ENCODE results near the gene PKMYT1. TPM values are rescaled to one million over a fixed set of nuclear protein-coding genes. Genes with fewer than 3 reads are reported as not detected.

PKMYT1 gene
- total RNA-seq, 2 donors from 2014 or later, result 76.4 to 251 TPM

DNA sequence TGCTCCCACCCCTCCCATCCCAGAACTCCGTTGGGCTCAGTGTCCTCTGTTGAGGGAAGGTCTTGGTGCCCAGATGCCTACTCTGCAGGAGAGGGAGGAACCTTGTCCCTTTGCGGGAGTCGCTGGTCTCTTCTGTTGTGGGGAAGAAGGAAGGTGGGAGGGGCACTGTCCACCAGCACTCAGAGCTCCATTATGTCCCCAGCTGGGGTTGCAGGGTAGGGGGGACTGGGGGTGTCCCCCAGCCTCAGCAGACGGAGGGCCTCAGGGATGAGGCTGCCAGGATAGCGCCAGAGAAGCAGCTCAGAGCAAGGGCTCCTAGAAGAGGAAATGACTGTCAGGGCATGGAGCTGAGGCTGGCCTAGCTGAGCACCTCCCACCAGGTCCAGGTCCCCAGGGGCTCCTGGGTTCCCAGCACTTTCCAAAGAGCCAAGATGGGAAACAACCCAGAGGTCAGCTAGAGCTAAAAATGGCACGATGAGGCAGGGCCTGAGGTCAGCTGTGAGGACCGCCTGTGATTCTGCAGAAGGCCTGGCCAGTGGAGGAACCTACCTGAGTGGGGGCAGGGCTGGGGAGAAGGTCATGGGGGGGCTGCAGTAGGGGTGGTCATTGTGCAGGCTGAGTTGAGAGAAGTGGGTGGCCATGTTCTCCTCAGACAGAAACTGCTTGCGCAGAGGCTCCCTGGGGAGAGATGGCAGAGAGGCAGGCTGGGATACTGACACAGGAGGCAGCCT is 42.6 kb upstream of the PKMYT1 start:
- peaks cover 32 to 34% of the 10 kb centered on the region in 2 donors for H3K4me1 Mint-ChIP-seq (ENCODE audit: low read depth in 2 of 2)
- no peaks in the 10 kb centered on the region for H3K36me3 Mint-ChIP-seq
- no peaks in the 10 kb centered on the region for H3K27me3 Mint-ChIP-seq
- H3K9me3 Mint-ChIP-seq, result no peaks in the 10 kb centered on the region
- peak overlapping the region; percentile 87 to 90 for H3K27ac Mint-ChIP-seq
- H3K4me3 Mint-ChIP-seq, result peak overlapping the region; percentile 88
- no peak for DNase-seq (ENCODE audit: low spot score)
- no peak for ATAC-seq

DNA sequence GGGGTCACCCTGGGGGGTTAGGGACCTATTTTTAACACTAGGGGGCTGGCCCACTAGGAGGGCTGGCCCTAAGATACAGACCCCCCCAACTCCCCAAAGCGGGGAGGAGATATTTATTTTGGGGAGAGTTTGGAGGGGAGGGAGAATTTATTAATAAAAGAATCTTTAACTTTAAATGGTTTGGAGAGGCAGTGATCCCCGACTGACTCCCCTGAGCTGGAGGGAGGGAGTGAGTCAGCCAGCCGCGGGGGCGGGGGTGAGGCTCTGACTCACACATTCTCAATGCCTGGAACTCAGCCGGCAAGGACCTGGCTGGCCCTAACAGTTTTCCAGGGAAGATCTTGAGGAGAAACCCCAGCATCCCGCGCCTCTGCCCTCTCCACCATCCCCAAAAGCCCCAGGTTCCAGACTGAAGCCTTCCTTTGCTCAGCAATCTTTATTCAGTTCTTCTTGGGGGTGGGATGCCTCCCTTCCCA is 42.0 kb upstream of the PKMYT1 start:
- Mint-ChIP-seq H3K27me3 (no peaks in the 10 kb centered on the region), H3K36me3 (no peaks in the 10 kb centered on the region), H3K9me3 (no peaks in the 10 kb centered on the region), H3K4me1 (ENCODE audit: low read depth in 2 of 2) (peaks cover 32% of the 10 kb centered on the region in 2 donors), H3K4me3 (peak overlapping the region; percentile 88), H3K27ac (peak overlapping the region; percentile 87 to 90)
- ATAC-seq, result peak; percentile 48 to 64
- DNase-seq (ENCODE audit: low spot score), result peak; percentile 90

DNA sequence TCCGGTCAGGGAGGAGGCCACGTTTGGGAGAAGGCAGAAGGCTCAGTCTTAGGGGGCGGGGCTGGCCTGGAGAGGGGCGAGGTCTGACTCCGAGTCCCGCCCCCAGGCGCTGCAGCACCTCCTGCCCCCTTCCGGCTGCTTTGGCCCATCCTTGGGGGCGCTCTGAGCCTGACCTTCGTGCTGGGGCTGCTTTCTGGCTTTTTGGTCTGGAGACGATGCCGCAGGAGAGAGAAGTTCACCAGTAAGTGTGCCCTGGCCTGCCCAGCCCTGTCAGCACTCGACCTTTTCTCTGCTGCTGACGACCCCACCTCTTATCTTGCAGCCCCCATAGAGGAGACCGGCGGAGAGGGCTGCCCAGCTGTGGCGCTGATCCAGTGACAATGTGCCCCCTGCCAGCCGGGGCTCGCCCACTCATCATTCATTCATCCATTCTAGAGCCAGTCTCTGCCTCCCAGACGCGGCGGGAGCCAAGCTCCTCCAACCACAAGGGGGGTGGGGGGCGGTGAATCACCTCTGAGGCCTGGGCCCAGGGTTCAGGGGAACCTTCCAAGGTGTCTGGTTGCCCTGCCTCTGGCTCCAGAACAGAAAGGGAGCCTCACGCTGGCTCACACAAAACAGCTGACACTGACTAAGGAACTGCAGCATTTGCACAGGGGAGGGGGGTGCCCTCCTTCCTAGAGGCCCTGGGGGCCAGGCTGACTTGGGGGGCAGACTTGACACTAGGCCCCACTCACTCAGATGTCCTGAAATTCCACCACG is 41.4 kb upstream of the PKMYT1 start:
- no peaks in the 10 kb centered on the region for H3K9me3 Mint-ChIP-seq
- H3K4me1 Mint-ChIP-seq (ENCODE audit: low read depth in 2 of 2), result peaks cover 32% of the 10 kb centered on the region in 2 donors
- DNase-seq (ENCODE audit: low spot score) (peak; percentile 79), ATAC-seq (peak; percentile 44 to 56)
- no peaks in the 10 kb centered on the region for H3K36me3 Mint-ChIP-seq
- peak overlapping the region; percentile 88 for H3K4me3 Mint-ChIP-seq
- H3K27me3 Mint-ChIP-seq, result no peaks in the 10 kb centered on the region
- peak overlapping the region; percentile 87 to 90 for H3K27ac Mint-ChIP-seq

DNA sequence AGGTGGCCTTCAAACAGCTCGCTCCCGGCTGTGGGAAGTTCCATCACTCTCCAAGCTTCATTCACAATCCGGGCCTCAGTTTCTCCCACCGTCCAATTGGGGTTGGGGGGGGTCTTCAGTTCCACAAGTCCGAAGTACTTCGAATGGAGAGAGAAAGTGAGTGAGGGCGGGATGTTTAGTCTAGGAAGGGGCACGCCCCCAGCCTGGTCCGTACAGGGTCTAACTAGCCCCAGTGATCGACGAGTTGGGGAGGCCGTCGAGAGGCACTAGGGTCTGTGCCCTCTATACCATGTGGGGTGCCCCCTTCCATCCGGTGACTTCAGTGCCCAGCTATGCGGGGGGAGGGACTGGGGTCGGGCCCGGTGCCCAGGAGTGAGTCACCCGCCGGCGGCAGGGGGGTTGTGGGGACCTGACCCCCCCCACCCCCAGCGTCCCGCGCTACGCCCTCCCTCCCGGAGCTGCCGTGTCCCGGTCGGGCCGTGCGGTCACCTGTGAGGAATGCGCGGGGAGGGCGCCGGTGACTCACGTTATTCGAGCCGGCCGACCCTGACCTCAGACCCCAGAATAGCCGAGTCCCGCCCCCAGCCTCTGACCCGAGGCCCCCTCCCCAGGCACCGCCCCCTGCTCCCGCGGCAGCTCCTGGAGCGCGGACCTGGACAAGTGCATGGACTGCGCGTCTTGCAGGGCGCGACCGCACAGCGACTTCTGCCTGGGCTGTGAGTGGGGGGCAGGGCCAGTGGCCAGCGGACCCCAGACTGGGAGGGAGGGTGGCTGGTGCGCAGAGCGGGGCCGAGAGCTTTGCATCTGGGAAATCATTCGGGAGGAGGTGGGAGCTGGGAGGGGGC is 40.6 kb upstream of the PKMYT1 start:
- Mint-ChIP-seq H3K4me3 (peak overlapping the region; percentile 88), H3K27ac (peak overlapping the region; percentile 87 to 90), H3K4me1 (ENCODE audit: low read depth in 2 of 2) (peaks cover 32% of the 10 kb centered on the region in 2 donors), H3K36me3 (no peaks in the 10 kb centered on the region), H3K27me3 (no peaks in the 10 kb centered on the region), H3K9me3 (no peaks in the 10 kb centered on the region)
- no peak for DNase-seq (ENCODE audit: low spot score)
- ATAC-seq, result peak; percentile 2 to 4

- DNase-seq (ENCODE audit: low spot score) (peak; percentile 87), ATAC-seq (peak; percentile 64 to 74)
- no peaks in the 10 kb centered on the region for H3K27me3 Mint-ChIP-seq
- peak within 1 kb of the TSS; percentile 87 to 90 for H3K27ac Mint-ChIP-seq
- peaks cover 32% of the 10 kb centered on the region in 2 donors for H3K4me1 Mint-ChIP-seq (ENCODE audit: low read depth in 2 of 2)
- H3K36me3 Mint-ChIP-seq, result no peaks in the 10 kb centered on the region
- no peaks in the 10 kb centered on the region for H3K9me3 Mint-ChIP-seq
- peak within 1 kb of the TSS; percentile 88 for H3K4me3 Mint-ChIP-seq
Observed at GRCh38 chr16:3020247-3020603, 40.0 kb upstream of the PKMYT1 start, which contains the start of gene TNFRSF12A. Gene TNFRSF12A (plus strand): TSS chr16:3020368. CDS start chr16:3020398, 30 bp downstream.

DNA sequence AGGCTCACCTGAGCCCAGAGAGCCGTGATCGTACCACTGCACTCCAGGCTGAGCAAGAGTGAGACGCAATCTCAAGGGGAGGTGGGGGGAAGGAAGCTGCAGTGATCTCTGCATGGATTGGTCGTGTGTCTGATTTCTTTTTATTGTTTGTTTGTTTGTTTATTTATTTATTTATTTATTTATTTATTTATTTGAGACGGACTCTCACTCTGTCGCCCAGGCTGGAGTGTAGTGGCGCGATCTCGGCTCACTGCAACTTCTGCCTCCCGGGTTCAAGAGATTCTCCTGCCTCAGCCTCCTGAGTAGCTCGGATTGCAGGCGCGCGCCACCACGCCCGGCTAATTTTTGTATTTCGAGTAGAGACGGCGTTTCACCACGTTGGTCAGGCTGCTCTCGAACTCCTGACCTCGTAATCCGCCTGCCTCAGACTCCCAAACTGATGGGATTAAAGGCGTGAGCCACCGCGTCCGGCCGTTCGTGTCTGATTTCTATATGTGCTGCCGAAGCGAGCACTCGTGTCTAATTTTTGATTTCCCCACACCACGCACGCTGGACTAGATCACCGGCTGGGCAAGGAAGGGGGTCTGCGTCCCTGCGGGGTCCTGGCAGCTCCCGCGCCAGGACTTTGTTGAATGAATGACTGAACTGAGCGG is 39.5 kb upstream of the PKMYT1 start:
- no peaks in the 10 kb centered on the region for H3K27me3 Mint-ChIP-seq
- H3K4me3 Mint-ChIP-seq, result peak overlapping the region; percentile 88

GRCh38 chr16:3017794-3018506 is 37.7 kb upstream of the PKMYT1 start, which contains the start of gene CLDN6:
Gene CLDN6 (minus strand): TSS chr16:3018183. CDS start chr16:3016021, 2,162 bp downstream.
- Mint-ChIP-seq H3K9me3 (no peaks in the 10 kb centered on the region), H3K36me3 (no peaks in the 10 kb centered on the region), H3K4me1 (ENCODE audit: low read depth in 2 of 2) (peaks cover 19 to 23% of the 10 kb centered on the region in 2 donors), H3K27me3 (peaks cover 0 to 4% of the 10 kb centered on the region in 2 donors), H3K27ac (no peak within 1 kb of the TSS), H3K4me3 (no peak within 1 kb of the TSS)
- no peak for DNase-seq (ENCODE audit: low spot score)
- no peak for ATAC-seq

More for the DNA sequence above, 39.5 kb upstream of the PKMYT1 start:
- peaks cover 32% of the 10 kb centered on the region in 2 donors for H3K4me1 Mint-ChIP-seq (ENCODE audit: low read depth in 2 of 2)
- H3K36me3 Mint-ChIP-seq, result no peaks in the 10 kb centered on the region
- ATAC-seq (no peak), DNase-seq (ENCODE audit: low spot score) (no peak)
- H3K9me3 Mint-ChIP-seq, result no peaks in the 10 kb centered on the region
- H3K27ac Mint-ChIP-seq, result peak overlapping the region; percentile 46 to 72

- Mint-ChIP-seq H3K36me3 (no peaks in the 10 kb centered on the region), H3K27me3 (peaks cover 0 to 4% of the 10 kb centered on the region in 2 donors), H3K9me3 (no peaks in the 10 kb centered on the region), H3K27ac (no peak overlapping the region), H3K4me3 (no peak overlapping the region), H3K4me1 (ENCODE audit: low read depth in 2 of 2) (peaks cover 13 to 17% of the 10 kb centered on the region in 2 donors)
- DNase-seq (ENCODE audit: low spot score), result no peak
- no peak for ATAC-seq
Observed at GRCh38 chr16:3017344-3017743, 37.1 kb upstream of the PKMYT1 start.

DNA sequence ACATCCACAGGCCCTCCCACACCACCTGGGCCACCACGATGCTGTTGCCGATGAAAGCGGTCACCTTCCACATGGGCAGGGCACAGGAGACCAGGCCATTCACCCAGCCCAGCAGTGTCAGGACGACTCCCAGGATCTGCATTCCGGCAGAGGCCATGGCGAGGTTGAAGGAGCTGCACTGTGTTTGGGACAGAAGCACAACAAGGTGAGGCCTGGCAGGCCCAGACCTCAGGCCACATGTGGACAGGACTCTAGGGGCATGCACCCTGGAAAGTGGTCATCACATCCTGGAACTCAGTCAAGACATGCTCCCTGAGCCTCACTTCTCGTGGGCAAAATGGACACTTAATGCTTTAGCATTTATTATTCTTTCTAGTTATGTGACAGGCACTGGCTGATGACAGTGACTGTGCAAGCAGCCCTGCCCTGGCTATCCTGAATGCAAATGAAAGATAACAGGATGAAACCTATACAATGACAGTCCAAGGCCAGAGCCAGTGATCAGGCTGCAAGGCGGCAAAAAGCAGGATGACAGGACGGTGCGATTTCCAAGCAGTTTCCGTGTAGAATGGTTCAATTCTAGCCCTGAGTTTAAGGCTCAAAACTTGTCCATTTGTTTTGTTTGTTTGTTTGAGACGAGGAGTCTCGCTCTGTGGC is 35.7 kb upstream of the PKMYT1 start:
- H3K4me1 Mint-ChIP-seq (ENCODE audit: low read depth in 2 of 2), result peaks cover 3 to 5% of the 10 kb centered on the region in 2 donors
- ATAC-seq, result no peak
- no peaks in the 10 kb centered on the region for H3K36me3 Mint-ChIP-seq
- H3K27me3 Mint-ChIP-seq, result peaks cover 0 to 4% of the 10 kb centered on the region in 2 donors
- no peaks in the 10 kb centered on the region for H3K9me3 Mint-ChIP-seq
- no peak for DNase-seq (ENCODE audit: low spot score)
- no peak overlapping the region for H3K27ac Mint-ChIP-seq
- no peak overlapping the region for H3K4me3 Mint-ChIP-seq

DNA sequence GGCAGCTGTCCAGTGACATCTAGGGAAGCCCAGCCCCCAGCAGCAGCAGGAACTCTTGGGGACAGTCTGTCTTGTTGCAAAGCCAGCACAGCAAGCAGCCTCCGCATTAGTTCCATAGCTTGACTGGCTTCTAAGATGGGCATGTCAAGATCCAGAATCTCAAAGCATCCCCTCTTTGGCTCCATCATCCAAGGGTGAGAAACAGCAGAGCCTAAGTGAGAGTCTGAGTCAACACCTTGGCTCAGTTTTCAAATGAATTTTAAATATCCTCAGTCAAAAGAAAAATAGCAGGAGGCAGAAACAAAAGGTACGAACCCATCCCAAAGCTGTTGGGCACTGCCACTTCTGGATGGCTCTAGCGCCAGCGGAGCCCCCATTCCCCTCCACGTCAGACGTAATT is 34.7 kb upstream of the PKMYT1 start:
- no peak overlapping the region for H3K27ac Mint-ChIP-seq
- no peak for DNase-seq (ENCODE audit: low spot score)
- ATAC-seq, result no peak
- no peaks in the 10 kb centered on the region for H3K9me3 Mint-ChIP-seq
- H3K4me3 Mint-ChIP-seq, result no peak overlapping the region
- peaks cover 2 to 3% of the 10 kb centered on the region in 2 donors for H3K4me1 Mint-ChIP-seq (ENCODE audit: low read depth in 2 of 2)
- peaks cover 0 to 4% of the 10 kb centered on the region in 2 donors for H3K27me3 Mint-ChIP-seq
- no peaks in the 10 kb centered on the region for H3K36me3 Mint-ChIP-seq

DNA sequence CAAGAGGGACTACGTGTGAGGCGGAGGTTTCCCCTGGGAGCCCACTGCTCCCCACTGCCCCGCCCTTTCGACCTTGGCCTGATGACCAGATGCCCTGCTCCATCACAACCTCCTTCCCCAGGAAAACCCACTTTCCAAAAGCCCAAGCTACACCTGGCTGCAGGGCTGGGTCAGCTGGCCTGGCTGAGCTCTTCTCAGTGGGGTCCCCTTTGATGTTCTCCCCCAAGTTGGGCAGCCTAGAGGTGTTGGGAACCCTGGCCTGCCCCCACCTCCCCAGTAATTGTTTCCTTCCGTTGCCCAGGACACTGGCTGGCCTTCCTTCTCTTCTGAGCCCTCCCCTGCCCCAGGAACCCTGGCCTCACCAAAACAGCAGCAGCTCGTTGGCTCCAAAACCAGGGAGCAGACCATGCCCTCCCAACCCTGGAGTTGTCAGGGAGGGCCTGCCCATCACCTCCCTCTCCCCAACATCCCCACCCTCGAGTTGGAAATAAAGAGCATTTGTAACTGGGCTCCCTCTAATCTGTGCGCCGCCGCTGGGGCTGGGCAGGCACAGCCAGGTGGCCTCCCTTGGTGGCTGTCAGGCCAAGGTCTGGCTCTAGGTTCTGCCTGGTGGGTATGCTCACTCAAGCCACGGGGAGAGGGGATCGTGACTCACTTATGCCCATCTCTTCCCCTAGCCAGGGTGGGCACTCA is 33.9 kb upstream of the PKMYT1 start:
- Mint-ChIP-seq H3K4me1 (ENCODE audit: low read depth in 2 of 2) (no peaks in the 10 kb centered on the region), H3K27me3 (peaks cover 0 to 4% of the 10 kb centered on the region in 2 donors), H3K27ac (no peak overlapping the region), H3K9me3 (no peaks in the 10 kb centered on the region), H3K4me3 (no peak overlapping the region), H3K36me3 (no peaks in the 10 kb centered on the region)
- DNase-seq (ENCODE audit: low spot score) (no peak), ATAC-seq (no peak)
